BLaER1 treated with 17β-estradiol and CSF1 and Interleukin-3, amounts not matched to agents 10 nM and 100 nM (cell line): ENCODE data around the gene MUC6.

Source experiments
- H3K27ac ChIP-seq, 11 experiments: shearing (Covaris generic); formaldehyde crosslinking; 2 replicates each; pipeline ENCODE4 v1.8.1; 2022
- H3K27me3 ChIP-seq, 11 experiments: shearing (Covaris generic); formaldehyde crosslinking; 2 replicates each; pipeline ENCODE4 v1.8.1; 2022
- H3K36me3 ChIP-seq, 11 experiments: shearing (Covaris generic); formaldehyde crosslinking; 2 replicates each; pipeline ENCODE4 v1.8.1; 2022
- H3K4me1 ChIP-seq, 10 experiments: shearing (Covaris generic); formaldehyde crosslinking; 2 replicates each; pipeline ENCODE4 v1.8.1; 2022
- H3K4me2 ChIP-seq, 11 experiments: shearing (Covaris generic); formaldehyde crosslinking; 2 replicates each; pipeline ENCODE4 v1.8.1; 2022
- H3K4me3 ChIP-seq, 10 experiments: shearing (Covaris generic); formaldehyde crosslinking; 2 replicates each; pipeline ENCODE4 v1.8.1; 2022
- H3K9ac ChIP-seq, 11 experiments: shearing (Covaris generic); formaldehyde crosslinking; 2 replicates each; pipeline ENCODE4 v1.8.1; 2022
- H3K9me3 ChIP-seq, 11 experiments: shearing (Covaris generic); formaldehyde crosslinking; replicated peaks in 1 of 11; 2 replicates each; pipeline ENCODE4 v1.8.1; 2022
- H4K20me1 ChIP-seq, 11 experiments: shearing (Covaris generic); formaldehyde crosslinking; 2 replicates each; pipeline ENCODE4 v1.8.1; 2022
- Cebpa-rat ChIP-seq, 11 experiments: shearing (Covaris generic); IDR thresholded peaks; 2 replicates each; pipeline ENCODE4 v1.8.1; 2022

The MUC6 gene

GRCh38 chr11:1036931-1037330 is 413 bp upstream of the MUC6 start:
- H3K4me3 ChIP-seq = no peak overlapping the region
- TF ChIP-seq Cebpa-rat (IDR thresholded peaks at IDR 0.05) = no peak
- H4K20me1 ChIP-seq = peaks cover 0 to 20% (median 0%) of the 10 kb centered on the region in 11 experiments; a peak in 3 of 22 replicates
- peaks cover 0 to 33% (median 20%) of the 10 kb centered on the region in 10 experiments; a peak in 14 of 20 replicates for H3K4me1 ChIP-seq
- H3K27ac ChIP-seq = no peak overlapping the region
- H3K36me3 ChIP-seq = no peaks in the 10 kb centered on the region
- no peaks in the 10 kb centered on the region for H3K9me3 ChIP-seq
- H3K9ac ChIP-seq = no peak overlapping the region
- no peak overlapping the region for H3K4me2 ChIP-seq
- no peaks in the 10 kb centered on the region for H3K27me3 ChIP-seq

- H4K20me1 ChIP-seq = peaks cover 0 to 15% (median 0%) of the 10 kb centered on the region in 11 experiments; a peak in 2 of 22 replicates
- no peak overlapping the region for H3K4me2 ChIP-seq
- H3K4me1 ChIP-seq = peaks cover 0 to 21% (median 9%) of the 10 kb centered on the region in 10 experiments; a peak in 13 of 20 replicates
- no peak overlapping the region for H3K27ac ChIP-seq
- no peaks in the 10 kb centered on the region for H3K9me3 ChIP-seq
- H3K36me3 ChIP-seq = no peaks in the 10 kb centered on the region
- no peak overlapping the region for H3K9ac ChIP-seq
- H3K4me3 ChIP-seq = no peak overlapping the region
- no peaks in the 10 kb centered on the region for H3K27me3 ChIP-seq
- no peak for TF ChIP-seq Cebpa-rat (IDR thresholded peaks at IDR 0.05)
Observed at GRCh38 chr11:1035577-1036283, 788 bp downstream of the MUC6 start.

GRCh38 chr11:1034456-1035295 is 1.8 kb downstream of the MUC6 start:
- no peak overlapping the region for H3K4me2 ChIP-seq
- no peaks in the 10 kb centered on the region for H3K27me3 ChIP-seq
- H3K9me3 ChIP-seq = no peaks in the 10 kb centered on the region
- H3K27ac ChIP-seq = no peak overlapping the region
- no peak overlapping the region for H3K9ac ChIP-seq
- no peaks in the 10 kb centered on the region for H3K36me3 ChIP-seq
- peaks cover 0 to 12% (median 0%) of the 10 kb centered on the region in 10 experiments; a peak in 4 of 20 replicates for H3K4me1 ChIP-seq
- H3K4me3 ChIP-seq = no peak overlapping the region
- peaks cover 0 to 15% (median 0%) of the 10 kb centered on the region in 11 experiments; a peak in 2 of 22 replicates for H4K20me1 ChIP-seq
- no peak for TF ChIP-seq Cebpa-rat (IDR thresholded peaks at IDR 0.05)

DNA sequence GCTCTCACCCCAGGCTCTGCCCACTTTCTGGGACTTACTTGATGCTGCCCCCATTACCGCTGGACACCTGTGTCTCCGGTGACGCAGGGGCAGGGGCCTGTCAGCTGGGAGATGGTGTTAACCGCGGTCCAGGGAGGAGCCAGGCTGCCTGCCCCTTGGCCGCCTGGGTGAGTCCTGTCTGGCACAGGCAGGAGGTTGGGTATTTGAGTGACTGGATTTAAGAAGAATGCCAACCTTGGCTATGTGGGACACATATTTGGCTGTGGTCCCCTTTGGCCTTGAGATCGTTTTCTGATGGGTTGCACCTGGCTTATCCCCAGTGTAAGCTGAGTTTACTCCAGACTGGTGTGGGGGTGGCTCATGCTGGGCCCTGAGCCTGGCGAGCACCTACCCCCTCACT is 2.5 kb downstream of the MUC6 start:
- H3K9me3 ChIP-seq = no peaks in the 10 kb centered on the region
- H4K20me1 ChIP-seq = peaks cover 0 to 15% (median 0%) of the 10 kb centered on the region in 11 experiments; a peak in 2 of 22 replicates
- TF ChIP-seq Cebpa-rat (IDR thresholded peaks at IDR 0.05) = no peak
- H3K4me2 ChIP-seq = no peak overlapping the region
- no peak overlapping the region for H3K27ac ChIP-seq
- H3K4me3 ChIP-seq = no peak overlapping the region
- no peak overlapping the region for H3K9ac ChIP-seq
- no peaks in the 10 kb centered on the region for H3K36me3 ChIP-seq
- H3K27me3 ChIP-seq = no peaks in the 10 kb centered on the region
- peaks cover 0 to 9% (median 0%) of the 10 kb centered on the region in 10 experiments; a peak in 3 of 20 replicates for H3K4me1 ChIP-seq

GRCh38 chr11:1033016-1033798 is 3.3 kb downstream of the MUC6 start:
- H3K27me3 ChIP-seq = no peaks in the 10 kb centered on the region
- no peak overlapping the region for H3K4me2 ChIP-seq

DNA sequence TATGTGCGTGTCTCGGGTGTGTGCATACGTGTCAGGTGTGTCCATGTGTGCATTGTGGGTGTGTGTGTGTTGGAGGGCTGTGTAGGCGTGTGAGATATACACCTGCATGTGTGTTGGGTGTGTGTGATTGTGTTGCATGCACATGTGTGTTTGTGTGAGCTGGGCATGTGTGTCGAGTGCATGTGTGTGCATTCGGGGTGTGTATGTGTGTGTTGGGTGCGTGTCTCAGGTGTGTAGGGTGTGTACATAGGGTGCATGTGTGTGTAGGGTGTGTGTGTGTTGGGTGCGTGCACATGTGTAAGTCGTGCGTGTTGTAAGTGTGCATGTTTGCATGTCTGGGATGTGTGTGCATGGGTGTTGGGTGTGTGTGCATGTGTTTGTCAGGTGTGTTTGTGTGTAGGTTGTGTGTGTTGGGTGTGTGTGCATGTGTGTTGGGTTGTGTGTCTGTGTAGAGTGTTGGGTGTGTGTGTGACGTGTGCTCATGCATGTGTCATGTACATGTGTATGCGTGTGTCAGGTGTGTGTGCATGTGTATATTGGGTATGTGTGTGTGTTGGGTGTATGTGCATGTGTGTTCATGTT is 4.1 kb downstream of the MUC6 start:
- Histone ChIP-seq H3K4me1 (peaks cover 0 to 9% (median 0%) of the 10 kb centered on the region in 10 experiments; a peak in 3 of 20 replicates), H4K20me1 (peaks cover 0 to 18% (median 0%) of the 10 kb centered on the region in 11 experiments; a peak in 3 of 22 replicates), H3K9ac (no peak overlapping the region), H3K27ac (no peak overlapping the region), H3K9me3 (no peaks in the 10 kb centered on the region), H3K36me3 (no peaks in the 10 kb centered on the region), H3K4me2 (no peak overlapping the region), H3K27me3 (no peaks in the 10 kb centered on the region), H3K4me3 (no peak overlapping the region)
- no peak for TF ChIP-seq Cebpa-rat (IDR thresholded peaks at IDR 0.05)

More at GRCh38 chr11:1033016-1033798, 3.3 kb downstream of the MUC6 start:
- Histone ChIP-seq H3K27ac (no peak overlapping the region), H3K9ac (no peak overlapping the region), H3K4me3 (no peak overlapping the region), H3K36me3 (no peaks in the 10 kb centered on the region), H3K9me3 (no peaks in the 10 kb centered on the region), H3K4me1 (peaks cover 0 to 9% (median 0%) of the 10 kb centered on the region in 10 experiments; a peak in 3 of 20 replicates), H4K20me1 (peaks cover 0 to 15% (median 0%) of the 10 kb centered on the region in 11 experiments; a peak in 2 of 22 replicates)
- TF ChIP-seq Cebpa-rat (IDR thresholded peaks at IDR 0.05) = no peak

- no peaks in the 10 kb centered on the region for H3K27me3 ChIP-seq
- no peak overlapping the region for H3K27ac ChIP-seq
- H4K20me1 ChIP-seq = peaks cover 0 to 20% (median 0%) of the 10 kb centered on the region in 11 experiments; a peak in 7 of 22 replicates
- TF ChIP-seq Cebpa-rat (IDR thresholded peaks at IDR 0.05) = no peak
- H3K4me1 ChIP-seq = peaks cover 0 to 9% (median 0%) of the 10 kb centered on the region in 10 experiments; a peak in 3 of 20 replicates
- H3K9ac ChIP-seq = no peak overlapping the region
- no peak overlapping the region for H3K4me3 ChIP-seq
- no peak overlapping the region for H3K4me2 ChIP-seq
- no peaks in the 10 kb centered on the region; a peak in 1 of 22 replicates for H3K36me3 ChIP-seq
- no peaks in the 10 kb centered on the region for H3K9me3 ChIP-seq
Observed at GRCh38 chr11:1031121-1031899, 5.2 kb downstream of the MUC6 start.

GRCh38 chr11:1030556-1030955 is 6.0 kb downstream of the MUC6 start:
- Histone ChIP-seq H3K9me3 (no peaks in the 10 kb centered on the region), H3K4me1 (peaks cover 0 to 9% (median 0%) of the 10 kb centered on the region in 10 experiments; a peak in 2 of 20 replicates), H4K20me1 (peaks cover 0 to 26% (median 0%) of the 10 kb centered on the region in 11 experiments; a peak in 8 of 22 replicates), H3K36me3 (no peaks in the 10 kb centered on the region; a peak in 3 of 22 replicates), H3K27me3 (no peaks in the 10 kb centered on the region), H3K27ac (no peak overlapping the region), H3K4me2 (no peak overlapping the region), H3K9ac (no peak overlapping the region), H3K4me3 (no peak overlapping the region)
- TF ChIP-seq Cebpa-rat (IDR thresholded peaks at IDR 0.05) = no peak
